Loucy (cell line): Measurements from ENCODE around the gene ZNF283.

ENCODE experiments used
- CTCF ChIP-seq: fragments of 200-600 bp; sonication (generic); conservative IDR thresholded peaks from 2 replicates; pipeline ENCODE4 v1.5.1; 2014; ENCODE audit warnings: mild to moderate bottlenecking, antibody characterized with exemption, low read length
- EZH2phosphoT487 ChIP-seq: fragments of 200-600 bp; IDR thresholded peaks from 2 replicates; pipeline ENCODE4 v1.6.1; 2018; ENCODE audit warnings: antibody characterized with exemption, mild to moderate bottlenecking, moderate library complexity, borderline replicate concordance

- no peak for TF ChIP-seq CTCF
- TF ChIP-seq EZH2phosphoT487: no peak
Measured at GRCh38 chr19:43847246-43847645, 20.1 kb downstream of the ZNF283 start.
